ENCODE measurements around the gene TRPT1. TPM values are rescaled to one million over a fixed set of nuclear protein-coding genes. Genes with fewer than 3 reads are reported as not detected.

TRPT1 gene
- total and polyA plus RNA-seq, 9 of the 15 experiments (the other 6 are each of a cell fraction or from before 2014, with no cell fraction given), result 4.6 to 41.7 (median 23.1) TPM

DNA sequence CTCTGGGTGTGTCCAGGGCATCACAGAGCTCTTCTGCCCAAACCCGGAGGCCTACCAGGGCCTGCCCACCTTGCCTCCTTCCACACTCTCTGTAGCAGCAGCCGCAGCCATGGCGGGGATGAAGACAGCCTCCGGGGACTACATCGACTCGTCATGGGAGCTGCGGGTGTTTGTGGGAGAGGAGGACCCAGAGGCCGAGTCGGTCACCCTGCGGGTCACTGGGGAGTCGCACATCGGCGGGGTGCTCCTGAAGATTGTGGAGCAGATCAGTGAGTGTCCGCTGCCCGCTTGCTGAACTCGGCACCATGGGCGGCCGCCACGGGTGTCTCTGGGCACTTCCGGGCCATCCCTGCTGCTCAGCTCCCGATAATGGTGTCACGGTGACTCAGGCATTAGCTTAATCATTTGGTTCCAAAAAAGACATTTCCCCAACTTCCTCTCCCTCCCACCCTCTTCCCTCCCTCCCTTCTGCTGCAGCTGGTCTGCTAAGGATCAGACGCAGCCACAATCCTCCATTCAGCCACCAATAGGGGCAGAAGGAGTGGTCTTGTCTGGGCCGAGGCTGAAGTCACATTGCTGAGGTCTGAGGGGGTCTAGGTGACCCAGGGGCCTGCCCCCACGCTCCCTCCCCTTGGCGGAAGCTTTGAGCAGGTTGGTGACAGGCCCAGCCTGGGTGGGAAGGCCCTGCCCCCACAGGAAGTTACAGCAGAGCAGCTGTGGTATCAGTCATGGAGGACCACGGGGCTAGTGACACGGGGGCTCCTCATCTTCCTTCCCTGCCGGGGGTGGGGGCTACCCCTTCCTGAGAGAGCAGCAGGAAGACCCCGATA is 18.5 kb downstream of the TRPT1 start (continued):
- TF ChIP-seq ZNF407 (IDR thresholded peaks at IDR 0.05; ENCODE audit: low read depth), result no peak
- TF ChIP-seq HDAC8 (tag; IDR thresholded peaks at IDR 0.05), result no peak
- TF ChIP-seq ZKSCAN3 (CRISPR knock-in tag; IDR thresholded peaks at IDR 0.05), result no peak
- peak; percentile 76 for TF ChIP-seq NCOR1 (IDR thresholded peaks at IDR 0.05)
- TF ChIP-seq, protein P1, sequence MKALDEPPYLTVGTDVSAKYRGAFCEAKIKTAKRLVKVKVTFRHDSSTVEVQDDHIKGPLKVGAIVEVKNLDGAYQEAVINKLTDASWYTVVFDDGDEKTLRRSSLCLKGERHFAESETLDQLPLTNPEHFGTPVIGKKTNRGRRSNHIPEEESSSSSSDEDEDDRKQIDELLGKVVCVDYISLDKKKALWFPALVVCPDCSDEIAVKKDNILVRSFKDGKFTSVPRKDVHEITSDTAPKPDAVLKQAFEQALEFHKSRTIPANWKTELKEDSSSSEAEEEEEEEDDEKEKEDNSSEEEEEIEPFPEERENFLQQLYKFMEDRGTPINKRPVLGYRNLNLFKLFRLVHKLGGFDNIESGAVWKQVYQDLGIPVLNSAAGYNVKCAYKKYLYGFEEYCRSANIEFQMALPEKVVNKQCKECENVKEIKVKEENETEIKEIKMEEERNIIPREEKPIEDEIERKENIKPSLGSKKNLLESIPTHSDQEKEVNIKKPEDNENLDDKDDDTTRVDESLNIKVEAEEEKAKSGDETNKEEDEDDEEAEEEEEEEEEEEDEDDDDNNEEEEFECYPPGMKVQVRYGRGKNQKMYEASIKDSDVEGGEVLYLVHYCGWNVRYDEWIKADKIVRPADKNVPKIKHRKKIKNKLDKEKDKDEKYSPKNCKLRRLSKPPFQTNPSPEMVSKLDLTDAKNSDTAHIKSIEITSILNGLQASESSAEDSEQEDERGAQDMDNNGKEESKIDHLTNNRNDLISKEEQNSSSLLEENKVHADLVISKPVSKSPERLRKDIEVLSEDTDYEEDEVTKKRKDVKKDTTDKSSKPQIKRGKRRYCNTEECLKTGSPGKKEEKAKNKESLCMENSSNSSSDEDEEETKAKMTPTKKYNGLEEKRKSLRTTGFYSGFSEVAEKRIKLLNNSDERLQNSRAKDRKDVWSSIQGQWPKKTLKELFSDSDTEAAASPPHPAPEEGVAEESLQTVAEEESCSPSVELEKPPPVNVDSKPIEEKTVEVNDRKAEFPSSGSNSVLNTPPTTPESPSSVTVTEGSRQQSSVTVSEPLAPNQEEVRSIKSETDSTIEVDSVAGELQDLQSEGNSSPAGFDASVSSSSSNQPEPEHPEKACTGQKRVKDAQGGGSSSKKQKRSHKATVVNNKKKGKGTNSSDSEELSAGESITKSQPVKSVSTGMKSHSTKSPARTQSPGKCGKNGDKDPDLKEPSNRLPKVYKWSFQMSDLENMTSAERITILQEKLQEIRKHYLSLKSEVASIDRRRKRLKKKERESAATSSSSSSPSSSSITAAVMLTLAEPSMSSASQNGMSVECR (CRISPR knock-in tag; IDR thresholded peaks at IDR 0.05), result peak; percentile 90
- TF ChIP-seq, protein P2, sequence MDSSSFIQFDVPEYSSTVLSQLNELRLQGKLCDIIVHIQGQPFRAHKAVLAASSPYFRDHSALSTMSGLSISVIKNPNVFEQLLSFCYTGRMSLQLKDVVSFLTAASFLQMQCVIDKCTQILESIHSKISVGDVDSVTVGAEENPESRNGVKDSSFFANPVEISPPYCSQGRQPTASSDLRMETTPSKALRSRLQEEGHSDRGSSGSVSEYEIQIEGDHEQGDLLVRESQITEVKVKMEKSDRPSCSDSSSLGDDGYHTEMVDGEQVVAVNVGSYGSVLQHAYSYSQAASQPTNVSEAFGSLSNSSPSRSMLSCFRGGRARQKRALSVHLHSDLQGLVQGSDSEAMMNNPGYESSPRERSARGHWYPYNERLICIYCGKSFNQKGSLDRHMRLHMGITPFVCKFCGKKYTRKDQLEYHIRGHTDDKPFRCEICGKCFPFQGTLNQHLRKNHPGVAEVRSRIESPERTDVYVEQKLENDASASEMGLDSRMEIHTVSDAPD (CRISPR knock-in tag; IDR thresholded peaks at IDR 0.05), result no peak
- peak; percentile 14 for TF ChIP-seq ETS2 (tag; IDR thresholded peaks at IDR 0.05; ENCODE audit: borderline replicate concordance, poor library complexity, severe bottlenecking)
- TF ChIP-seq ZNF184 (CRISPR knock-in tag; IDR thresholded peaks at IDR 0.05), result no peak
- TF ChIP-seq BRF2 (IDR thresholded peaks at IDR 0.05; ENCODE audit: borderline replicate concordance, insufficient read depth, insufficient read length), result no peak
- peak; percentile 58 for TF ChIP-seq PRPF4 (IDR thresholded peaks at IDR 0.05; ENCODE audit: insufficient read depth, low read depth, low read length, poor library complexity, severe bottlenecking)
